Right cardiac atrium (tissue), 5 donors: ENCODE data around the gene USH2A. TPM values are rescaled to one million over a fixed set of nuclear protein-coding genes. Genes with fewer than 3 reads are reported as not detected.

ENCODE experiments used
- ATAC-seq, 2 donors: fragments of 200-7000 bp; cut with Tn5 transposase; one replicate each; pipeline versions ENCODE4 v1.8.0 to v1.9.1; 2020; ENCODE audit warnings: moderate library complexity in 2 of 2, mild to moderate bottlenecking in 1 of 2
- DNase-seq, 3 donors: peaks; one replicate each; pipeline ENCODE4 v3.0.0-alpha.2; 2020
- H3K27ac ChIP-seq: one replicate; pipeline ENCODE4 v1.5.1; 2013; ENCODE audit warnings: mild to moderate bottlenecking, low read length, control low read depth, moderate library complexity
- H3K27me3 ChIP-seq: one replicate; pipeline ENCODE4 v1.6.1; 2013; ENCODE audit not compliant: control insufficient read depth, insufficient read depth
- H3K4me1 ChIP-seq: one replicate; pipeline ENCODE4 v1.6.1; 2013; ENCODE audit warnings: low read length; ENCODE audit not compliant: control insufficient read depth, insufficient read depth
- H3K4me3 ChIP-seq: one replicate; pipeline ENCODE4 v1.5.1; 2013; ENCODE audit warnings: low read length, control low read depth
- H3K9me3 ChIP-seq: one replicate; pipeline ENCODE4 v1.6.1; 2013; ENCODE audit warnings: low read length; ENCODE audit not compliant: control insufficient read depth
- WGBS: extraction: QIAGEN DNeasy Blood & Tissue Kit; methylation state at CpG from one replicate; pipeline ENCODE4 v1.1.7; 2013; 5-methylcytosine and 5-hydroxymethylcytosine counted together
- intact Hi-C, 4 donors: fragments of 100-400 bp; cut with DNase I; formaldehyde crosslinking; loops; one replicate each; pipeline versions ENCODE4 v1.11.0 to v1.14.0; 2022 to 2023
- polyA plus RNA-seq: library from polyadenylated mRNA; stranded (reverse); fragments of 200-250 nt; gene quantifications from one replicate; pipeline ENCODE4 v1.2.3, GENCODE V29; 2013
- total RNA-seq, 4 donors: library from RNA; stranded (reverse); fragmentation: NEBNext Ultra II Directional; extraction: Animal tissue kit (Norgen Biotek cat#: 25700); gene quantifications; one replicate each; pipeline ENCODE4 v1.2.1, GENCODE V29; 2021
- donor health status: healthy with polysubstance abuse.
- donor health status: DM: no; HTN: yes; CAD: no.
- donor health status: DM: no; HTN: no; CAD: no.
- donor health status: DM: no; HTN: yes; CAD: no; lungs with severe emphysema.
- donor health status: DM: yes; HTN: yes; CAD: no.

The USH2A gene
- total and polyA plus RNA-seq, 5 donors, result 0.29 to 4.8 (median 3.5) TPM

DNA sequence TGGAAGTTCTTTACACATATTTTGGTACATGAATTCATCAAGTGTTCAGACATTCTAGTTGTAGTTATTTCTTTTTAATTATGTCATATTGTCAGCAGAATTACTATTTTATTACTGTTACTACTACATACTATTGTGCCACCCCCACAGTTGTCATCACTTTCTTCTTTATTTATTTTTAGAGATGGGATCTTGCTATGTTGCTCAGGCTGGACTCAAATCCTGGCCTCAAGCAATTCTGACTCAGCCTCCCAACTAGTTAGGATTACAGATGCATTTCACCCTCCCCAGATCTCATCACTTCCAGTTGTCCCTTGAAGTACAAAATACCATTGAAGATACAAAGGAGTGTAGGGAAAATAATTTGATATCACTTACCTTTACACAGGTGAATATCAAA lies 598.2 kb downstream of the USH2A start:
- ATAC-seq (no peak), DNase-seq (no peak)
- Histone ChIP-seq H3K4me1 (no peaks in the 10 kb centered on the region), H3K9me3 (no peaks in the 10 kb centered on the region), H3K27ac (no peak overlapping the region), H3K4me3 (no peak overlapping the region), H3K27me3 (no peaks in the 10 kb centered on the region)
- intact Hi-C loops, result no loop called here

DNA sequence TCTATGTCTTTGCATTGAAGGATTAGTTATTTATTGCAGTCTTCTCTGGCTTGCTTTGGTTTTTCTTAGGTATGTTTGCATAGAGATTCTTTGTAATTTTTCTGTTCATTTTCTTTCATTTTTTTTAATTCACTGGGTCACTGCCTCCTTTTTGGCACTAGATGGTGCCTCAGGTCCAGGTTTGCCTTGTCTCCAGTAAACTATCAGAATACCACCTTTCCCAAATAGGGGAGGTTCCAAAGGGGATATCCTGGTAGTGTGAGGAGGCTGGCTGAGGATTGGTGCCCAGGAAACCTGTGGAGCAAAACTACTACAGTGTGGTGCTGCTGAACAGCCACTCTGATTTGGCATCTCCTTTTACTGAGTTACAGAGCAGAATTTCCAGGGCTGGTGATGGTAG lies 599.0 kb downstream of the USH2A start:
- intact Hi-C loops, result no loop called here
- H3K27ac ChIP-seq, result no peak overlapping the region
- ATAC-seq, result no peak
- H3K4me1 ChIP-seq, result no peaks in the 10 kb centered on the region
- DNase-seq, result no peak
- H3K9me3 ChIP-seq, result no peaks in the 10 kb centered on the region
- H3K4me3 ChIP-seq, result no peak overlapping the region
- H3K27me3 ChIP-seq, result no peaks in the 10 kb centered on the region

DNA sequence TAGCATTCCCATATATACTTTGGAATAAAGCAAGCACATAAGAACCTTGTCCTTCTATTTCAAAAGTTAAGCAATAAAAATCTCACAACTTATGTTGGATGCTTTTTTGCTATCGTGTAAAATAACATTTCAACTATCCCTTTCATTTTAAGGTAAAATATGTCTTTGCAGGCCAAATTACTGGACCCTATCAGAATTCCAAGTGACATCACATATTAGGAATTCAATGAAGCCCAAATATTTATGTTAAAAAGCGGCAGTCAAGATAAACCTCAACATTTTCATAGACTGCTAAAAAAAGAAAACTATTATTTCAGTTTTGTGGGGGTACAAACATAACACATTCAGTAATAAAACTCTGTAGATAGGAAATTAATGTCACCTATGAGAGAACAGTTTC lies 604.1 kb downstream of the USH2A start:
- ATAC-seq (no peak), DNase-seq (no peak)
- no peaks in the 10 kb centered on the region for H3K9me3 ChIP-seq
- intact Hi-C loops, result no loop called here
- 41% methylated on average over 2 of the region's 2 CpGs for WGBS
- H3K4me3 ChIP-seq, result no peak overlapping the region
- H3K4me1 ChIP-seq, result no peaks in the 10 kb centered on the region
- H3K27ac ChIP-seq, result no peak overlapping the region
- H3K27me3 ChIP-seq, result no peaks in the 10 kb centered on the region

DNA sequence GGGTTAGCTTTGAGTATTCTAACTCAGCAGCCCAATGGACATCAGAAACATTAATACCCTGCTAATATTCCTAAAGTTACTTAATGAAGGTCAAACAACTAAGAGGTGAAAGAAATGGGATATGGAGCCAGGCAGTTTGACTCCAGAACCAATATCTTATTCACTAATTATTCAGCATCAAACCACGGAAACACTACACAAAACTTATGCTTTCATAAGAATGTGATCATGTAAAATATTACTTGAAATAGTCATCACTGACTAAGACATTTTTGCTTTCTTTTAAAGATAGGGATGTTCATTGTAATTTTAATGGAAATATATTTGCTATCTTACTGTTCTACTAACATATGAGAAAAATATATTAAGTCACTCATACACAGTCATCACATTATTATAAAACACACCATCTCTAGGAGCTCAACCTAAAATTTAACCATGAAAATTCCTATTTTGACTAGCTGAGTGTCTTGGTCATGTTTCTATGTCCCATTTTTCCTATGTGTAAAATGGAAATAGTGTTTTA lies 615.3 kb downstream of the USH2A start:
- ATAC-seq, result no peak
- intact Hi-C loops, result no loop called here
- no peak overlapping the region for H3K4me3 ChIP-seq
- no peaks in the 10 kb centered on the region for H3K4me1 ChIP-seq
- H3K27ac ChIP-seq, result no peak overlapping the region
- WGBS, result 85% methylated on average over 1 of the region's 1 CpG
- no peaks in the 10 kb centered on the region for H3K27me3 ChIP-seq
- no peak for DNase-seq
- H3K9me3 ChIP-seq, result no peaks in the 10 kb centered on the region

DNA sequence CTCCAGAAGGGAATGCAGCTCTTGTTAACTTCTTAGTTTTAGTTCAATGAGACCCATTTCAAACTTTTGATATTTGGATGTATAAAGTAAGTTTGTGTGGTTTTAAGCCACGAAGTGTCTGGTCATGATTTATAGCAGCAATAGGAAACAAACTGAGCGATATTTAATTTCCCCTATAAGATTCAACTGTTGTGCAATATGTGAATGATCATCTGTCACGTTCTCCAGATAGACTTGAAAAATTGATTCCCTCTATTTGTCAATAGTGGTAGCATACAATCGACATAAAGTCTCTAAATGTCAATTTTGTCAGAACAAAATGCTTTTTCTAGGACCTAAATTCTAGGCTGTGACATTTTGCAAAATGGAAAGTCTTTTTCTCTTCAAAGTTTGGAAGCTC lies 616.0 kb downstream of the USH2A start:
- intact Hi-C loops, result no loop called here
- Histone ChIP-seq H3K27ac (no peak overlapping the region), H3K4me1 (no peaks in the 10 kb centered on the region), H3K9me3 (no peaks in the 10 kb centered on the region), H3K27me3 (no peaks in the 10 kb centered on the region), H3K4me3 (no peak overlapping the region)
- 66% methylated on average over 4 of the region's 4 CpGs for WGBS
- ATAC-seq (no peak), DNase-seq (no peak)

DNA sequence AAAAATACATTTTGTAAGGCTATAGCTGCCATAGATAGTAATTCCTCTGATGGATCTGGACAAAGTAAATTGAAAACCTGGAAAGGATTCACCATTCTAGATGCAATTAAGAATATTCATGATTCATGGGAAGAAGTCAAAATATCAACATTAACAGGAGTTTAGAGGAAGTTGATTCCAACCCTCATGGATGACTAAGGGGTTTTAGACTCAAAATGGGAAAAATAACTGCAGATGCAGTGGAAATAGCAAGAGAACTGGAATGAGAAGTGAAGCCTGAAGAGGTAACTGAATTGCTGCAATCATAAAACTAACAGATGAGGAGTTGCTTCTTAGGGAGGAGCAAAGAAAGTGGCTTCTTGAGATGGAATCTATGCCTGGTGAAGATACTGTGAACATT lies 625.4 kb downstream of the USH2A start:
- no peak for ATAC-seq
- Histone ChIP-seq H3K4me3 (no peak overlapping the region), H3K4me1 (no peaks in the 10 kb centered on the region), H3K27me3 (no peaks in the 10 kb centered on the region), H3K9me3 (no peaks in the 10 kb centered on the region), H3K27ac (no peak overlapping the region)
- intact Hi-C loops, result no loop called here
- DNase-seq, result no peak

DNA sequence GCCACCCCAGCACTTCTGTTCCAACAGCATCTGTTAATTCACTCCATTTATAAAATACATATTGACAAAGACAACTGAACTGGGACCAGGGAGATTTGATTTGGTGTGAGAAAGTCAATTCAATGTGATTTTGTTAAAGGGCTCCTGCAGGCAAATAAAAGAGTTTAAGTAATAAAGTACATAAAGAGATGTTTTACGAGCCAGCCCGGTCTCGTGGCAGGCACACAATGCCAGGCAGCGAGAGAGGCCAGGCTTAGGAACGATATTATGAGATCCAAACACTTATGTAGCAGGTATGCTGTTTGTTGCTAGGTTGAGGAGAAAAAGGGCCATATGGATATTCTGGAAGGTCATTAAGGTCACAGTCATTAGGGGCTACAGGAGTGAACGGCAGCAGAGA lies 629.1 kb downstream of the USH2A start:
- Histone ChIP-seq H3K27me3 (no peaks in the 10 kb centered on the region), H3K9me3 (no peaks in the 10 kb centered on the region), H3K27ac (no peak overlapping the region), H3K4me1 (no peaks in the 10 kb centered on the region), H3K4me3 (no peak overlapping the region)
- intact Hi-C loops, result no loop called here
- WGBS, result 83% methylated on average over 6 of the region's 6 CpGs
- ATAC-seq (no peak), DNase-seq (no peak)

DNA sequence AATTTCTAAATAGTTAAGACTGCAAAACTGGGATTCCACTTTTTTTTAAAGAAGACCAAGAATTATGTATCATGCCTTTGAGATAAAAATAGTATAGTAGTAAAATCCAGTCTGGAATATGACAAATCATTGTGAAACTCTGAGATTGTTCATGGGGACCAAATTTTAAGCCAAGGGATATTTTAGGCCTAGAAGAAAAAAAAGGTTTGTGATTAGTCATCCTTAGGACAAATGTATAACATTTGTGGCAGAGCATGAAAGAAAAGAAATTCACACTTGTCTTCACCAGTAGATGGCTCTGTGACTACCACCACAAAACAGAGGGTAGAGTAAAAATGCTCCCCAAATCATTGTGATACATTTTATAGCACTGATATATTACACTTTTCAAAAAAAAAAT lies 630.1 kb downstream of the USH2A start:
- H3K9me3 ChIP-seq, result no peaks in the 10 kb centered on the region
- H3K27me3 ChIP-seq, result no peaks in the 10 kb centered on the region
- no peak overlapping the region for H3K4me3 ChIP-seq
- ATAC-seq (no peak), DNase-seq (no peak)
- no peak overlapping the region for H3K27ac ChIP-seq
- no peaks in the 10 kb centered on the region for H3K4me1 ChIP-seq
- intact Hi-C loops, result no loop called here

DNA sequence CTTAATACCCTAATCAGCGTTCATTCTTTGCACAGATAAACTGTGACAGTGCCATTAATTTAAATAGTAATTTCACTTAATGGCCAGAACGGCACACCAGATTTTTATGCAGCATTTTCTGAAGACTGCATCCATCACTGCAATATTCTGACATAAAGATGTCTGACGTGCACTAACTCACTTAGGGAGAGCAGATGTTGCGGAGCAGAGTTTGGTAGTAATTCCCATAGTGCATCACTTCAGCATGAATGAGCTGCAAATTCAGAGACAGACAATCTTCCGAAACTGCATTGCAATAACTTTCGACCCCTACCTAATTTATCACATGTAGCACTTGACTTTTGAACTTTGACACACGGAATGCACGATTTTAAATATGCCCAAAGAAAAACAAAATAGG lies 630.8 kb downstream of the USH2A start:
- H3K9me3 ChIP-seq, result no peaks in the 10 kb centered on the region
- H3K4me3 ChIP-seq, result no peak overlapping the region
- H3K27me3 ChIP-seq, result no peaks in the 10 kb centered on the region
- DNase-seq (no peak), ATAC-seq (no peak)
- no peaks in the 10 kb centered on the region for H3K4me1 ChIP-seq
- H3K27ac ChIP-seq, result no peak overlapping the region
- WGBS, result 59% methylated on average over 8 of the region's 8 CpGs
- intact Hi-C loops, result no loop called here

DNA sequence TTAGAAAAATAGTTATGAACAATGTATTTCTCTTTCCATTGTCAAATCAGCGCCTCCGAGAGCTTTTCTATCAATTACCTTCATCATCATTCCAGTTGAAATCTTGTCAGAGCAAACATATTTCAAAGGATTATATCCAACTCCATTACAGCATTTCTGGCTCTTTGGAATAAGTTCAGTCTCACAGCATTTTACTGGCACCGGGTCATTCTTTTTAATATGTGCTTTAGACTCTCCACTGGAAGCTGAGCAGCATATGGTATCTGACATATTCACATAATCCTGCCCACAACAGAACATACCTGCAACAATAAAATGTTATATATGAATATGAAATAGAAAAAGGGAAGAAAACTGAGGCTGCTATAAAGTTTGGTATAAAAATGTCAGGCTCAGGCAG lies 633.3 kb downstream of the USH2A start:
- no peaks in the 10 kb centered on the region for H3K4me1 ChIP-seq
- no peak for DNase-seq
- WGBS, result 43% methylated on average over 3 of the region's 3 CpGs
- H3K27ac ChIP-seq, result no peak overlapping the region
- no peak overlapping the region for H3K4me3 ChIP-seq
- ATAC-seq, result no peak
- no peaks in the 10 kb centered on the region for H3K27me3 ChIP-seq
- intact Hi-C loops, result no loop called here
- no peaks in the 10 kb centered on the region for H3K9me3 ChIP-seq

DNA sequence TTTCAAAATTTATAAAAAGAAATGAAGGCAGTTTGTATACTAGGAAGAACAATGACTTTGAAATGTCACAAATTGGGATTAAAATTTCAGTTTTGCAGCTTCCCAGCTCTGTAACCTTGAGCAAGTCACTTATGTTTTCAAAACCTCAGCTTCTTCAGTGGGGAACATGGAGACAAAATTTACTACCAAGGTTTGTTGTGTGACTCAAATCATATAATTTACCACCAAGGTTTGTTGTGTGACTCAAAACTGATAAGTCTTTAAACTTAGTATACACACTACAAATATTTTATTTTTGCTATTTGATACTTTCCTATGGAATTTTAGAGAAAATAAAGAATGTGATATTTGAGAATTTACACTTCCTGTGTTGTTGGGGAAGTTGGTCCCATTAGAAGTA lies 636.3 kb downstream of the USH2A start:
- ATAC-seq, result no peak
- intact Hi-C loops, result no loop called here
- no peaks in the 10 kb centered on the region for H3K27me3 ChIP-seq
- H3K27ac ChIP-seq, result no peak overlapping the region
- no peaks in the 10 kb centered on the region for H3K9me3 ChIP-seq
- H3K4me1 ChIP-seq, result no peaks in the 10 kb centered on the region
- no peak for DNase-seq
- no peak overlapping the region for H3K4me3 ChIP-seq

DNA sequence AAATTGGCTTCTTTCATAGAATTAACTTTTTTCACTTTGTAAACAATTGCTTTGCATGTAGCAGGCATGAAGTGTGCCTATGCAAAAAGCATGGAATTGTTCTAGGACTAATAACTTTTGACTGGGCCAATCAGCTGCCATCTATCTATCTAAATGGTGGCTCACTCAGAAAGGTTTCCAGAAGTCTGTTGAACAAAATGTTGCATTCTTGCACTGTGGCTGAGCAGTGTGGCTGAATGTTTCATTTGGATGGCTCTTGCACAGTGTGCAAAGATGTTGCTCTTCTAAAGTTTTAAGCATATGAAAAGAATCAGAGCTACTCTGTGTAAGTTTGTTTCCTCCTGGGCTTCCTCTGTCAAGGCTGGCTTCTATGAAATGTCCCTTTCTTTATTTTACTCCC lies 642.6 kb downstream of the USH2A start:
- no peaks in the 10 kb centered on the region for H3K4me1 ChIP-seq
- no peak overlapping the region for H3K4me3 ChIP-seq
- DNase-seq (no peak), ATAC-seq (no peak)
- no peaks in the 10 kb centered on the region for H3K9me3 ChIP-seq
- intact Hi-C loops, result no loop called here
- H3K27me3 ChIP-seq, result no peaks in the 10 kb centered on the region
- no peak overlapping the region for H3K27ac ChIP-seq
